Middle frontal gyrus (tissue), 1 donor: ENCODE results near the gene MRPS23.

Experiments used
- DNase-seq: peaks from one replicate; pipeline ENCODE4 v3.0.0-alpha.2; 2015; ENCODE audit warnings: low spot score; ENCODE audit errors: extremely low spot score

The MRPS23 gene

GRCh38 chr17:57849874-57850754 is at the start of gene MRPS23:
Gene MRPS23, minus strand, starts transcription at chr17:57850044. Its CDS starts 34 bp downstream, at chr17:57850010.
- peak; percentile 97 for DNase-seq

- DNase-seq = no peak
These were observed 49.5 kb upstream of the MRPS23 start for GRCh38 chr17:57899391-57899790.

- no peak for DNase-seq
These were observed 48.9 kb upstream of the MRPS23 start for GRCh38 chr17:57898487-57899311.

- DNase-seq = no peak
These were observed 45.7 kb upstream of the MRPS23 start for GRCh38 chr17:57895382-57896060.

GRCh38 chr17:57894848-57895247 is 45.0 kb upstream of the MRPS23 start:
- DNase-seq = no peak

- DNase-seq = peak; percentile 66
These were observed 43.2 kb upstream of the MRPS23 start for GRCh38 chr17:57892820-57893595.

- peak; percentile 66 for DNase-seq
These were observed 42.4 kb upstream of the MRPS23 start for GRCh38 chr17:57892146-57892819.

GRCh38 chr17:57890857-57891232 is 41.0 kb upstream of the MRPS23 start:
- no peak for DNase-seq

GRCh38 chr17:57889892-57890856 is 40.3 kb upstream of the MRPS23 start:
- no peak for DNase-seq

GRCh38 chr17:57889252-57889651 is 39.4 kb upstream of the MRPS23 start:
- no peak for DNase-seq

- DNase-seq = no peak
These were observed 38.7 kb upstream of the MRPS23 start for GRCh38 chr17:57888311-57889216.

- DNase-seq = no peak
These were observed 37.3 kb upstream of the MRPS23 start for GRCh38 chr17:57887161-57887560.

- no peak for DNase-seq
These were observed 36.2 kb upstream of the MRPS23 start for GRCh38 chr17:57886020-57886419.

GRCh38 chr17:57885148-57885915 is 35.5 kb upstream of the MRPS23 start:
- DNase-seq = no peak

GRCh38 chr17:57881783-57882351 is 32.0 kb upstream of the MRPS23 start:
- no peak for DNase-seq

GRCh38 chr17:57881143-57881542 is 31.3 kb upstream of the MRPS23 start:
- DNase-seq = no peak

GRCh38 chr17:57880086-57880456 is 30.2 kb upstream of the MRPS23 start:
- no peak for DNase-seq
